Measurements from ENCODE around the gene KCNG2. TPM values are rescaled to one million over a fixed set of nuclear protein-coding genes. Genes with fewer than 3 reads are reported as not detected.

KCNG2 gene
- total and polyA plus RNA-seq, 10 of the 15 experiments (the other 5 are each of a cell fraction or from before 2014, with no cell fraction given) = 0.20 to 0.23 TPM; not detected in 8

DNA sequence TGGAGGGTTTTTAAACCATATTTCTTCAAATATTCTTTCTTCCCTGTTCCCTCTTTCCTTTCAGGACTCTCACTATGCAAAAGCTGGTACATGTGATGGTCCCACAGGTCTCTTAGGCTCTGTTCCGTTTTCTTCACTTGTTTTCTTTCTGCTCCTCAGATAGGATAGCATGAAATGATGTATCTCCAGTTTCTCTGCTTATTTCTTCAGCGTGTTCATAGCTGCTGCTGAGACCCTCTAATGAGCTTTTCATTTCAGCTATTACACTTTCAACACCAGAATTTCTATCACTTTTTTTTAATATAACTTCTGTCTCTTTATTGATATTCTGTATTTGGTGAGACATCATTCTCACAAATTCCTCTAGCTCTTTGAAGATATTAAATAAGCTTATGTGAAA is 63.9 kb downstream of the KCNG2 start:
- Histone ChIP-seq H3K4me3 (no peak overlapping the region), H3K9me3 (replicated peaks; ENCODE audit: control insufficient read depth, insufficient read depth, low read length) (no peaks in the 10 kb centered on the region; the same call in 1 of the 3 replicates), H3K4me2 (ENCODE audit: control insufficient read depth, insufficient read depth) (no peak overlapping the region), H4K20me1 (ENCODE audit: control insufficient read depth, insufficient read depth) (no peaks in the 10 kb centered on the region), H3K9ac (ENCODE audit: control insufficient read depth, insufficient read depth, low read length) (no peak overlapping the region), H3K4me1 (ENCODE audit: control insufficient read depth, insufficient read depth, low read length) (no peaks in the 10 kb centered on the region; the same call in 1 of the 2 replicates), H3K27ac (ENCODE audit: control insufficient read depth, insufficient read depth) (no peak overlapping the region), H3K36me3 (ENCODE audit: control insufficient read depth in 2 of 2, insufficient read depth in 2 of 2, low read length in 1 of 2) (no peaks in the 10 kb centered on the region), H3K79me2 (ENCODE audit: control insufficient read depth, insufficient read depth, low read length) (no peaks in the 10 kb centered on the region), H2AFZ (ENCODE audit: control insufficient read depth, low read depth, low read length) (no peak overlapping the region), H3K27me3 (replicated peaks in 1 of 2; ENCODE audit: control insufficient read depth in 2 of 2, insufficient read depth in 2 of 2, low read length in 1 of 2) (no peaks in the 10 kb centered on the region)
- POLR2A ChIA-PET = no interaction called here
- DNase-seq (ENCODE audit: low read depth, low spot score) (no peak), FAIRE-seq (no peak), ATAC-seq (no peak)
- RAD21 ChIA-PET (ENCODE audit: unreplicated experiment) = no interaction called here
- CTCF ChIA-PET = no interaction called here
- no TSS peak for BruUV-seq (replicated peaks)
- in situ Hi-C loops (cut with MboI) (no loop called here), intact Hi-C loops (cut with micrococcal nuclease; ENCODE audit: unreplicated experiment) (no loop called here)
- SMC1A ChIA-PET (ENCODE audit: uncharacterized antibody, unreplicated experiment) = interaction anchor here (0.8 kb wide), 1 partner anchor 45 kb away, joined by 3 read pairs; no protein-coding TSS in a partner anchor
- 49% methylated on average over 2 of the region's 2 CpGs for WGBS (ENCODE audit: insufficient coverage, insufficient replicate concordance, low lambda C conversion rate, missing lambda C conversion rate)
- TF ChIP-seq, protein P1, sequence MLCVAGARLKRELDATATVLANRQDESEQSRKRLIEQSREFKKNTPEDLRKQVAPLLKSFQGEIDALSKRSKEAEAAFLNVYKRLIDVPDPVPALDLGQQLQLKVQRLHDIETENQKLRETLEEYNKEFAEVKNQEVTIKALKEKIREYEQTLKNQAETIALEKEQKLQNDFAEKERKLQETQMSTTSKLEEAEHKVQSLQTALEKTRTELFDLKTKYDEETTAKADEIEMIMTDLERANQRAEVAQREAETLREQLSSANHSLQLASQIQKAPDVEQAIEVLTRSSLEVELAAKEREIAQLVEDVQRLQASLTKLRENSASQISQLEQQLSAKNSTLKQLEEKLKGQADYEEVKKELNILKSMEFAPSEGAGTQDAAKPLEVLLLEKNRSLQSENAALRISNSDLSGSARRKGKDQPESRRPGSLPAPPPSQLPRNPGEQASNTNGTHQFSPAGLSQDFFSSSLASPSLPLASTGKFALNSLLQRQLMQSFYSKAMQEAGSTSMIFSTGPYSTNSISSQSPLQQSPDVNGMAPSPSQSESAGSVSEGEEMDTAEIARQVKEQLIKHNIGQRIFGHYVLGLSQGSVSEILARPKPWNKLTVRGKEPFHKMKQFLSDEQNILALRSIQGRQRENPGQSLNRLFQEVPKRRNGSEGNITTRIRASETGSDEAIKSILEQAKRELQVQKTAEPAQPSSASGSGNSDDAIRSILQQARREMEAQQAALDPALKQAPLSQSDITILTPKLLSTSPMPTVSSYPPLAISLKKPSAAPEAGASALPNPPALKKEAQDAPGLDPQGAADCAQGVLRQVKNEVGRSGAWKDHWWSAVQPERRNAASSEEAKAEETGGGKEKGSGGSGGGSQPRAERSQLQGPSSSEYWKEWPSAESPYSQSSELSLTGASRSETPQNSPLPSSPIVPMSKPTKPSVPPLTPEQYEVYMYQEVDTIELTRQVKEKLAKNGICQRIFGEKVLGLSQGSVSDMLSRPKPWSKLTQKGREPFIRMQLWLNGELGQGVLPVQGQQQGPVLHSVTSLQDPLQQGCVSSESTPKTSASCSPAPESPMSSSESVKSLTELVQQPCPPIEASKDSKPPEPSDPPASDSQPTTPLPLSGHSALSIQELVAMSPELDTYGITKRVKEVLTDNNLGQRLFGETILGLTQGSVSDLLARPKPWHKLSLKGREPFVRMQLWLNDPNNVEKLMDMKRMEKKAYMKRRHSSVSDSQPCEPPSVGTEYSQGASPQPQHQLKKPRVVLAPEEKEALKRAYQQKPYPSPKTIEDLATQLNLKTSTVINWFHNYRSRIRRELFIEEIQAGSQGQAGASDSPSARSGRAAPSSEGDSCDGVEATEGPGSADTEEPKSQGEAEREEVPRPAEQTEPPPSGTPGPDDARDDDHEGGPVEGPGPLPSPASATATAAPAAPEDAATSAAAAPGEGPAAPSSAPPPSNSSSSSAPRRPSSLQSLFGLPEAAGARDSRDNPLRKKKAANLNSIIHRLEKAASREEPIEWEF (IDR thresholded peaks at IDR 0.05; ENCODE audit: insufficient replicate concordance, low read depth, low read length) = no peak
- TF ChIP-seq NRF1 (conservative IDR thresholded peaks at IDR 0.05; ENCODE audit: low read depth, low read length) = no peak
- TF ChIP-seq RUNX3 (IDR thresholded peaks at IDR 0.05; ENCODE audit: low read length) = no peak
- TF ChIP-seq JUNB (IDR thresholded peaks at IDR 0.05) = no peak
- TF ChIP-seq, protein P2, sequence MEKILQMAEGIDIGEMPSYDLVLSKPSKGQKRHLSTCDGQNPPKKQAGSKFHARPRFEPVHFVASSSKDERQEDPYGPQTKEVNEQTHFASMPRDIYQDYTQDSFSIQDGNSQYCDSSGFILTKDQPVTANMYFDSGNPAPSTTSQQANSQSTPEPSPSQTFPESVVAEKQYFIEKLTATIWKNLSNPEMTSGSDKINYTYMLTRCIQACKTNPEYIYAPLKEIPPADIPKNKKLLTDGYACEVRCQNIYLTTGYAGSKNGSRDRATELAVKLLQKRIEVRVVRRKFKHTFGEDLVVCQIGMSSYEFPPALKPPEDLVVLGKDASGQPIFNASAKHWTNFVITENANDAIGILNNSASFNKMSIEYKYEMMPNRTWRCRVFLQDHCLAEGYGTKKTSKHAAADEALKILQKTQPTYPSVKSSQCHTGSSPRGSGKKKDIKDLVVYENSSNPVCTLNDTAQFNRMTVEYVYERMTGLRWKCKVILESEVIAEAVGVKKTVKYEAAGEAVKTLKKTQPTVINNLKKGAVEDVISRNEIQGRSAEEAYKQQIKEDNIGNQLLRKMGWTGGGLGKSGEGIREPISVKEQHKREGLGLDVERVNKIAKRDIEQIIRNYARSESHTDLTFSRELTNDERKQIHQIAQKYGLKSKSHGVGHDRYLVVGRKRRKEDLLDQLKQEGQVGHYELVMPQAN (conservative IDR thresholded peaks at IDR 0.05) = no peak
- TF ChIP-seq RAD51 (IDR thresholded peaks at IDR 0.05) = no peak
- TF ChIP-seq NR2F1 (conservative IDR thresholded peaks at IDR 0.05) = no peak
- TF ChIP-seq ZZZ3 (IDR thresholded peaks at IDR 0.05; ENCODE audit: control insufficient read depth, insufficient read length, low read depth) = no peak
- TF ChIP-seq SPI1 (IDR thresholded peaks at IDR 0.05; ENCODE audit: borderline replicate concordance, insufficient read depth, low read depth, low read length) = no peak
- TF ChIP-seq ZNF274 (IDR thresholded peaks at IDR 0.05; ENCODE audit: insufficient read depth, insufficient read length) = no peak
- TF ChIP-seq ZBED1 (IDR thresholded peaks at IDR 0.05; ENCODE audit: borderline replicate concordance) = no peak
- no peak for TF ChIP-seq CEBPB (IDR thresholded peaks at IDR 0.05; ENCODE audit: borderline replicate concordance in 1 of 2, low read depth in 2 of 2, low read length in 2 of 2)
- TF ChIP-seq, protein P3, sequence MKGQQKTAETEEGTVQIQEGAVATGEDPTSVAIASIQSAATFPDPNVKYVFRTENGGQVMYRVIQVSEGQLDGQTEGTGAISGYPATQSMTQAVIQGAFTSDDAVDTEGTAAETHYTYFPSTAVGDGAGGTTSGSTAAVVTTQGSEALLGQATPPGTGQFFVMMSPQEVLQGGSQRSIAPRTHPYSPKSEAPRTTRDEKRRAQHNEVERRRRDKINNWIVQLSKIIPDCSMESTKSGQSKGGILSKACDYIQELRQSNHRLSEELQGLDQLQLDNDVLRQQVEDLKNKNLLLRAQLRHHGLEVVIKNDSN (IDR thresholded peaks at IDR 0.05; ENCODE audit: borderline replicate concordance, extremely low read length, insufficient read depth, low read depth, low read length) = no peak
- no peak for TF ChIP-seq HDAC2 (IDR thresholded peaks at IDR 0.05)
- no peak for TF ChIP-seq KDM1A (IDR thresholded peaks at IDR 0.05; ENCODE audit: borderline replicate concordance)
- TF ChIP-seq MTA3 (IDR thresholded peaks at IDR 0.05; ENCODE audit: borderline replicate concordance, low read length) = no peak
- TF ChIP-seq RCOR1 (conservative IDR thresholded peaks at IDR 0.05; ENCODE audit: low read depth, low read length) = no peak
- TF ChIP-seq MEF2A (IDR thresholded peaks at IDR 0.05; ENCODE audit: insufficient read depth, low read depth, low read length) = no peak
- TF ChIP-seq SREBF1 (IDR thresholded peaks at IDR 0.05; ENCODE audit: low read length) = no peak

Measured in GM12878 (cell line).